GM12878 (cell line): Measurements from ENCODE around the gene RGS19. TPM values are rescaled to one million over a fixed set of nuclear protein-coding genes. Genes with fewer than 3 reads are reported as not detected.

Experiments
- ATAC-seq: fragments of 200-7000 bp; cut with Tn5 transposase; 3 replicates; pipeline ENCODE4 v1.9.1; 2020; ENCODE audit warnings: mild to moderate bottlenecking, moderate library complexity
- BruUV-seq: library from RNA; stranded (reverse); fragments of 400-500 nt; replicated peaks from 2 replicates; lab custom pipeline; 2021; lab: Mats Ljungman, UMichigan
- CTCF ChIA-PET: fragments of 300-600 bp; sonication (Branson Sonifier 250); formaldehyde crosslinking; extraction: SDS; loops from one replicate; lab custom pipeline; 2021; ENCODE audit warnings: inconsistent platforms; lab: Yijun Ruan, JAX
- POLR2A ChIA-PET: fragments of 350-600 bp; formaldehyde crosslinking; extraction: SDS; loops from one replicate; lab custom pipeline; 2021; ENCODE audit warnings: inconsistent platforms; lab: Charles Lee
- RAD21 ChIA-PET: fragments of 300-600 bp; sonication (Branson Sonifier 250); formaldehyde crosslinking; loops from one replicate; lab custom pipeline; 2023; ENCODE audit warnings: antibody characterized with exemption; ENCODE audit not compliant: unreplicated experiment; lab: Charles Lee
- SMC1A ChIA-PET: fragments of 300-600 bp; sonication (Branson Sonifier 250); formaldehyde crosslinking; loops from one replicate; lab custom pipeline; 2023; ENCODE audit not compliant: unreplicated experiment, uncharacterized antibody; lab: Charles Lee
- DNase-seq: peaks from one replicate; pipeline ENCODE4 v3.0.0-alpha.2; 2011; ENCODE audit warnings: low read depth, low spot score
- FAIRE-seq: peaks from 3 replicates; lab custom pipeline; 2011; peaks lifted over from hg19 to GRCh38; lab: Jason Lieb, UNC
- H2AFZ ChIP-seq: 2 replicates; pipeline ENCODE4 v1.6.0; 2011; ENCODE audit warnings: low read depth, low read length, control low read depth; ENCODE audit not compliant: control insufficient read depth
- H3K27ac ChIP-seq: 2 replicates; pipeline ENCODE4 v1.5.1; 2011; ENCODE audit warnings: control low read depth; ENCODE audit not compliant: control insufficient read depth, insufficient read depth
- H3K27me3 ChIP-seq, 2 experiments: replicated peaks in 1 of 2; 2 replicates each; pipeline versions ENCODE4 v1.6.0 to v1.6.1; 2011; ENCODE audit warnings: low read length in 1 of 2; ENCODE audit not compliant: control insufficient read depth in 2 of 2, insufficient read depth in 2 of 2
- H3K36me3 ChIP-seq, 2 experiments: 2 replicates each; pipeline ENCODE4 v1.5.1; 2011; ENCODE audit warnings: low read length in 1 of 2; ENCODE audit not compliant: control insufficient read depth in 2 of 2, insufficient read depth in 2 of 2
- H3K4me1 ChIP-seq: 2 replicates; pipeline ENCODE4 v1.6.1; 2011; ENCODE audit warnings: mild to moderate bottlenecking, low read length, moderate library complexity, mixed read lengths; ENCODE audit not compliant: control insufficient read depth, insufficient read depth
- H3K4me2 ChIP-seq: 2 replicates; pipeline ENCODE4 v1.6.0; 2011; ENCODE audit warnings: control low read depth; ENCODE audit not compliant: control insufficient read depth, insufficient read depth
- H3K4me3 ChIP-seq: fragments of 200-600 bp; sonication (generic); 2 replicates; pipeline ENCODE4 v1.5.1; 2016
- H3K79me2 ChIP-seq: 2 replicates; pipeline ENCODE4 v1.6.0; 2011; ENCODE audit warnings: low read length; ENCODE audit not compliant: control insufficient read depth, insufficient read depth
- H3K9ac ChIP-seq: 2 replicates; pipeline ENCODE4 v1.8.0; 2011; ENCODE audit warnings: low read length, control low read depth, mixed read lengths; ENCODE audit not compliant: control insufficient read depth, insufficient read depth
- H3K9me3 ChIP-seq: replicated peaks from 3 replicates; pipeline ENCODE4 v1.5.1; 2011; ENCODE audit warnings: mild to moderate bottlenecking, low read length; ENCODE audit not compliant: control insufficient read depth, insufficient read depth
- H4K20me1 ChIP-seq: 2 replicates; pipeline ENCODE4 v1.6.0; 2011; ENCODE audit not compliant: control insufficient read depth, insufficient read depth
- GATAD2B ChIP-seq: fragments of 450-650 bp; conservative IDR thresholded peaks from 2 replicates; pipeline ENCODE4 v1.6.1; 2017; ENCODE audit warnings: low read depth, mild to moderate bottlenecking, moderate library complexity
- MEF2B ChIP-seq: fragments of 450-650 bp; IDR thresholded peaks from 2 replicates; pipeline ENCODE4 v1.6.1; 2018; ENCODE audit warnings: mild to moderate bottlenecking, moderate library complexity; ENCODE audit not compliant: partially characterized antibody, poor library complexity, severe bottlenecking
- MLLT1 ChIP-seq: fragments of 450-650 bp; IDR thresholded peaks from 2 replicates; pipeline ENCODE4 v1.6.1; 2016; ENCODE audit warnings: mild to moderate bottlenecking
- RAD51 ChIP-seq: fragments of 450-650 bp; IDR thresholded peaks from 2 replicates; pipeline ENCODE4 v1.6.1; 2016; ENCODE audit warnings: moderate library complexity, mild to moderate bottlenecking, inconsistent platforms
- TBL1XR1 ChIP-seq: IDR thresholded peaks from 2 replicates; pipeline ENCODE4 v1.6.1; 2012; ENCODE audit warnings: low read depth, low read length, improper control_type of control experiment
- ZNF274 ChIP-seq: IDR thresholded peaks from one replicate; pipeline ENCODE4 v1.8.0; 2011; ENCODE audit not compliant: insufficient read length, insufficient read depth
- WGBS: methylation state at CpG from one replicate; pipeline ENCODE4 v1.1.6; 2016; ENCODE audit warnings: low lambda C conversion rate; ENCODE audit not compliant: insufficient replicate concordance, insufficient coverage; ENCODE audit errors: missing lambda C conversion rate; 5-methylcytosine and 5-hydroxymethylcytosine counted together
- in situ Hi-C: fragments of 300-500 bp; cut with MboI; formaldehyde crosslinking; loops from 9 replicates; pipeline ENCODE4 v1.14.3; 2018; ENCODE audit warnings: mixed read lengths
- intact Hi-C: fragments of 100-400 bp; cut with micrococcal nuclease; formaldehyde crosslinking; loops from one replicate; pipeline ENCODE4 v1.14.2; 2022; ENCODE audit not compliant: unreplicated experiment
- polyA plus RNA-seq, 11 experiments: library from polyadenylated mRNA; depleted of rRNA in 4 of 11; unstranded in 6 of 11; stranded (reverse) in 5 of 11; fragments of >200 nt; fragmentation: Nextera tagmentation in 4 of 11; fragmentation: Illumina TruSeq in 1 of 11; extraction: Ambion mirVana in 4 of 11; extraction: Trizol in 1 of 11; gene quantifications; 1 replicate in 1 of 11; 2 replicates in 10 of 11; pipeline versions ENCODE4 v1.2.1 to v1.2.3, GENCODE V29; 2011 to 2016; ENCODE audit warnings: inconsistent platforms in 2 of 11, missing spikeins in 2 of 11, low read depth in 1 of 11
- total RNA-seq, 4 experiments: library from RNA; depleted of rRNA in 3 of 4; stranded (reverse); fragments of >200 nt in 3 of 4; fragmentation: Illumina TruSeq in 1 of 4; extraction: Trizol in 1 of 4; gene quantifications; 2 replicates each; pipeline versions ENCODE4 v1.2.1 to v1.2.3, GENCODE V29; 2013 to 2021

The RGS19 gene
- total and polyA plus RNA-seq, 10 of the 15 experiments (the other 5 are each of a cell fraction or from before 2014, with no cell fraction given) = 0.82 to 62.4 (median 39.8) TPM

- 78% methylated on average over 8 of the region's 12 CpGs for WGBS
- BruUV-seq = TSS peak; percentile 26
- in situ Hi-C loops = no loop called here
- ATAC-seq = no peak
- Histone ChIP-seq H3K4me3 (no peak overlapping the region), H3K9ac (no peak overlapping the region), H3K4me2 (no peak overlapping the region), H4K20me1 (no peaks in the 10 kb centered on the region), H3K36me3 (peaks cover 3 to 22% of the 10 kb centered on the region in 2 experiments), H2AFZ (no peak overlapping the region), H3K9me3 (no peaks in the 10 kb centered on the region), H3K27ac (no peak overlapping the region), H3K27me3 (no peaks in the 10 kb centered on the region), H3K79me2 (peaks cover 30% of the 10 kb centered on the region), H3K4me1 (peaks cover 18% of the 10 kb centered on the region; the same call in 1 of the 2 replicates)
- SMC1A ChIA-PET = interaction anchor here (2.8 kb wide), 1 partner anchor 9 kb away, joined by 10 read pairs; no protein-coding TSS in a partner anchor
- DNase-seq = no peak
- RAD21 ChIA-PET = interaction anchor here (0.6 to 1.8 kb wide), 3 partner anchors 26 to 63 kb away, joined by 4 to 5 read pairs (median 4); no protein-coding TSS in a partner anchor
- no peak for TF ChIP-seq RAD51
- POLR2A ChIA-PET = interaction anchor here (1.2 to 2.5 kb wide), 3 partner anchors 11 to 37 kb away, joined by 3 to 10 read pairs (median 4); no protein-coding TSS in a partner anchor
- intact Hi-C loops = no loop called here
- FAIRE-seq = no peak
- CTCF ChIA-PET = no interaction called here
These were observed 3.8 kb downstream of the RGS19 start for GRCh38 chr20:64075556-64075955.

- WGBS = over 99% methylated on average over 8 of the region's 8 CpGs
- Histone ChIP-seq H3K79me2 (peaks cover 30% of the 10 kb centered on the region), H2AFZ (no peak overlapping the region), H3K4me2 (no peak overlapping the region), H3K36me3 (peaks cover 3 to 22% of the 10 kb centered on the region in 2 experiments), H3K4me1 (peaks cover 15% of the 10 kb centered on the region; the same call in 1 of the 2 replicates), H3K27ac (no peak overlapping the region), H3K27me3 (no peaks in the 10 kb centered on the region), H3K9ac (no peak overlapping the region), H3K9me3 (no peaks in the 10 kb centered on the region), H3K4me3 (no peak overlapping the region), H4K20me1 (no peaks in the 10 kb centered on the region)
- BruUV-seq = no TSS peak
- ChIA-PET RAD21 (interaction anchor here (0.6 kb wide), 1 partner anchor 62 kb away, joined by 4 read pairs; no protein-coding TSS in a partner anchor), POLR2A (interaction anchor here (1.3 kb wide), 1 partner anchor 35 kb away, joined by 3 read pairs; no protein-coding TSS in a partner anchor), SMC1A (no interaction called here), CTCF (interaction anchor here (0.8 to 0.9 kb wide), 2 partner anchors 10 to 34 kb away, joined by 3 to 4 read pairs; no protein-coding TSS in a partner anchor)
- TF ChIP-seq MEF2B (peak; percentile 69), ZNF274 (no peak), GATAD2B (peak; percentile 64; the same call in 1 of the 2 replicates), MLLT1 (peak; percentile 45; the same call in 1 of the 2 replicates), TBL1XR1 (no peak)
- in situ Hi-C loops (no loop called here), intact Hi-C loops (no loop called here)
- DNase-seq (no peak), FAIRE-seq (no peak), ATAC-seq (no peak)
These were observed 4.4 kb downstream of the RGS19 start for GRCh38 chr20:64074963-64075362.
